Fibroblast of lung (primary cell): ENCODE data around the gene LDAH.

Experiments used
- CTCF ChIP-seq, 2 donors: IDR thresholded peaks in 1 of 2; conservative IDR thresholded peaks in 1 of 2; 1 replicate in 1 of 2; 2 replicates in 1 of 2; pipeline ENCODE4 v1.5.1; 2011 to 2012; ENCODE audit warnings: low read length in 2 of 2, control low read depth in 1 of 2, inconsistent platforms in 1 of 2, low read depth in 1 of 2, mild to moderate bottlenecking in 1 of 2
- EZH2 ChIP-seq: IDR thresholded peaks from 2 replicates; pipeline ENCODE4 v1.5.1; 2012; ENCODE audit warnings: low read length, control low read depth, mild to moderate bottlenecking; ENCODE audit errors: missing control alignments

GRCh38 chr2:20682167-20682920, 140.6 kb downstream of the LDAH start:
- TF ChIP-seq CTCF (conservative IDR thresholded peaks at IDR 0.05 in 1 of 2, IDR thresholded peaks at IDR 0.05 in 1 of 2; ENCODE audit: low read depth in 1 of 2, low read length in 2 of 2), result peak; percentile 66 to 67
- TF ChIP-seq EZH2, result no peak
